ENCODE results near the gene PLGRKT. TPM values are rescaled to one million over a fixed set of nuclear protein-coding genes. Genes with fewer than 3 reads are reported as not detected.

The PLGRKT gene
- total RNA-seq, 2 donors from 2014 or later, result 3.3 to 7.8 TPM

DNA sequence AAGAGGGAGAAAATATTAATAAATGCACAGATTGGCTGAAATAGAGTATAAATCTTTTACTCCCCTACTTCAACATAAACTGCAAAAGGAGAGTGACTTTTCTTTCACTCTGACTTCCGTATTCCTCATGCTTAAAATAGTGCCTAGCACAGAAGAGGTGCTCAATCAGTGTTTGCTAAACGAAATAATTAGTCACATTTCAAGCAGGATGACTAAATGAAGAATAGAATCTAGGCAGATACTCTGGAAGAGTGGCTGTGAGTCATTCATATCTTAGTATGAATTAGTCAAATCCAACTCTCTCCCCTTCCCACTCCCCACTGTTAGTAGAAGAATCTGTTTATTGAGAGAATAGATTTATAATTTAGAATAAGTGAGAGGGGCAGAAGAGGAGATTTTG is 17.5 kb upstream of the PLGRKT start:
- no peak for ATAC-seq
- 54 to 78% methylated on average over 2 of the region's 2 CpGs for WGBS, 2 donors
- Histone ChIP-seq H3K27ac (no peak overlapping the region), H3K4me1 (no peaks in the 10 kb centered on the region), H3K27me3 (no peaks in the 10 kb centered on the region), H3K4me3 (no peak overlapping the region), H3K9me3 (no peaks in the 10 kb centered on the region), H3K36me3 (replicated peaks in 1 of 2; ENCODE audit: insufficient read depth in 1 of 2, low read depth in 2 of 2) (peaks cover 0 to 8% of the 10 kb centered on the region in 2 donors)
- DNase-seq, result no peak
- intact Hi-C loops (cut with DNase I), result no loop called here
- TF ChIP-seq, protein P1, sequence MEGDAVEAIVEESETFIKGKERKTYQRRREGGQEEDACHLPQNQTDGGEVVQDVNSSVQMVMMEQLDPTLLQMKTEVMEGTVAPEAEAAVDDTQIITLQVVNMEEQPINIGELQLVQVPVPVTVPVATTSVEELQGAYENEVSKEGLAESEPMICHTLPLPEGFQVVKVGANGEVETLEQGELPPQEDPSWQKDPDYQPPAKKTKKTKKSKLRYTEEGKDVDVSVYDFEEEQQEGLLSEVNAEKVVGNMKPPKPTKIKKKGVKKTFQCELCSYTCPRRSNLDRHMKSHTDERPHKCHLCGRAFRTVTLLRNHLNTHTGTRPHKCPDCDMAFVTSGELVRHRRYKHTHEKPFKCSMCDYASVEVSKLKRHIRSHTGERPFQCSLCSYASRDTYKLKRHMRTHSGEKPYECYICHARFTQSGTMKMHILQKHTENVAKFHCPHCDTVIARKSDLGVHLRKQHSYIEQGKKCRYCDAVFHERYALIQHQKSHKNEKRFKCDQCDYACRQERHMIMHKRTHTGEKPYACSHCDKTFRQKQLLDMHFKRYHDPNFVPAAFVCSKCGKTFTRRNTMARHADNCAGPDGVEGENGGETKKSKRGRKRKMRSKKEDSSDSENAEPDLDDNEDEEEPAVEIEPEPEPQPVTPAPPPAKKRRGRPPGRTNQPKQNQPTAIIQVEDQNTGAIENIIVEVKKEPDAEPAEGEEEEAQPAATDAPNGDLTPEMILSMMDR (IDR thresholded peaks at IDR 0.05), result no peak
- no peak for TF ChIP-seq POLR2A (IDR thresholded peaks at IDR 0.05)

DNA sequence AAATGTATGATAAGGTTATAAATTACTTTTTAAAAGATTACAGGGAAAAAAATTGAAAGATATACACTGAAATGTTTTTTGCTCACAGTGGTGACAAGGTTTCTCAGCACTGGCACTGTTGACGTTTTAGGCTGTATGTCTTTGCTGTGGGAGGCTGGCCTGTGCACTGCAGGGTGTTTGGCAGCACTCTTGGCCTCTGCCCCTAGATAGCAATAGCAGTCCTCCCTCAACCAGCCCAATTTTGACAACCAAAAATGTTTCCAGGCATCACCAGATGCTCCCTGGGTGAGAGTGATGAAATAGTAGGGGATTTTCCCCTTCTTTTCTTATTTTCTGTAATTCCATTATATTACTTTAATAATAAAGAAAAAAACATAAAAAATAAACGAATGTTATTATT is 15.9 kb upstream of the PLGRKT start:
- Histone ChIP-seq H3K27me3 (no peaks in the 10 kb centered on the region), H3K9me3 (no peaks in the 10 kb centered on the region), H3K27ac (no peak overlapping the region), H3K4me1 (peaks cover 6% of the 10 kb centered on the region), H3K36me3 (replicated peaks in 1 of 2; ENCODE audit: insufficient read depth in 1 of 2, low read depth in 2 of 2) (peaks cover 0 to 8% of the 10 kb centered on the region in 2 donors), H3K4me3 (no peak overlapping the region)
- TF ChIP-seq, protein P1 (IDR thresholded peaks at IDR 0.05), result no peak
- TF ChIP-seq POLR2A (IDR thresholded peaks at IDR 0.05), result no peak
- ATAC-seq, result no peak
- DNase-seq, result no peak
- WGBS, 2 donors, result 67 to 74% methylated on average over 2 of the region's 2 CpGs
- intact Hi-C loops (cut with DNase I), result no loop called here

DNA sequence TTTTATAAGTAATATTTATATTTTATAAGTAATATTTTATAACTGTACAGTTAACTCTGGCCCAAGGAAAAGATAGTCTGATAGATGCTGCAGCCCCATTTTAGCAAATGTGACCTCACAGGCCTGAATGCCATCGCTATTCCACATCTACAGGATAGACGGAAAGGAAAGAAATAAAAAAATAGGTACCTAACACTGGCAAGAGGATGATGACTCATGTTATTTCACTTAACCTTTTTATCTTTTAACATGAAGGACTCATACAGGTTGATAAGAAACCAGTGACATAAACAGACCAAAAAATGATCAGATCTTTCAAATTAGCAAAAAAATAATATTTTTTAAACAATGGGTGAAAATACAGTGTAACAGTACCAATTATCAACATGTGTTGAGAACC is 15.3 kb upstream of the PLGRKT start:
- ATAC-seq (no peak), DNase-seq (no peak)
- Histone ChIP-seq H3K9me3 (no peaks in the 10 kb centered on the region), H3K36me3 (replicated peaks in 1 of 2; ENCODE audit: insufficient read depth in 1 of 2, low read depth in 2 of 2) (peaks cover 0 to 8% of the 10 kb centered on the region in 2 donors), H3K4me1 (peaks cover 6% of the 10 kb centered on the region), H3K4me3 (no peak overlapping the region), H3K27ac (no peak overlapping the region), H3K27me3 (no peaks in the 10 kb centered on the region)
- intact Hi-C loops (cut with DNase I), result no loop called here
- TF ChIP-seq, protein P1 (IDR thresholded peaks at IDR 0.05), result no peak
- no peak for TF ChIP-seq POLR2A (IDR thresholded peaks at IDR 0.05)
- WGBS, 2 donors, result 78 to 89% methylated on average over 2 of the region's 2 CpGs

DNA sequence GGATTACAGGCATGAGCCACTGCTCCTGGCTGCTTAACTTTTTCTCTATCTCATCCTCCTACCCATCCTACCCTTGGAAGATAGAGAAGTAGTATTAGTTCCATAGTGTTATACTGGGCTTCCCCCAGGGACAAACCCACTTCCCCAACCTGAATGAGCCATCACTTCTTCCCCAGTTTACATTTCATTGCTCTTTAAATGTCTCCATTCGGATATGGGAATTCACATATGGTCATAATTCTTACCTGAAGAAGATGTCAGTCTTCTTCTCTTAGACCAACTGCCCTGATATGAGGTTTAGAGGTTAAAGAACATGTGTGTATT is 14.5 kb upstream of the PLGRKT start:
- ATAC-seq (no peak), DNase-seq (no peak)
- peaks cover 6% of the 10 kb centered on the region for H3K4me1 ChIP-seq
- 72 to 89% methylated on average over 1 of the region's 1 CpG for WGBS, 2 donors
- no peaks in the 10 kb centered on the region for H3K27me3 ChIP-seq
- no peak for TF ChIP-seq POLR2A (IDR thresholded peaks at IDR 0.05)
- TF ChIP-seq, protein P1 (IDR thresholded peaks at IDR 0.05), result no peak
- H3K27ac ChIP-seq, result no peak overlapping the region
- peaks cover 0 to 5% of the 10 kb centered on the region in 2 donors for H3K36me3 ChIP-seq (replicated peaks in 1 of 2; ENCODE audit: insufficient read depth in 1 of 2, low read depth in 2 of 2)
- intact Hi-C loops (cut with DNase I), result no loop called here
- no peaks in the 10 kb centered on the region for H3K9me3 ChIP-seq
- no peak overlapping the region for H3K4me3 ChIP-seq

DNA sequence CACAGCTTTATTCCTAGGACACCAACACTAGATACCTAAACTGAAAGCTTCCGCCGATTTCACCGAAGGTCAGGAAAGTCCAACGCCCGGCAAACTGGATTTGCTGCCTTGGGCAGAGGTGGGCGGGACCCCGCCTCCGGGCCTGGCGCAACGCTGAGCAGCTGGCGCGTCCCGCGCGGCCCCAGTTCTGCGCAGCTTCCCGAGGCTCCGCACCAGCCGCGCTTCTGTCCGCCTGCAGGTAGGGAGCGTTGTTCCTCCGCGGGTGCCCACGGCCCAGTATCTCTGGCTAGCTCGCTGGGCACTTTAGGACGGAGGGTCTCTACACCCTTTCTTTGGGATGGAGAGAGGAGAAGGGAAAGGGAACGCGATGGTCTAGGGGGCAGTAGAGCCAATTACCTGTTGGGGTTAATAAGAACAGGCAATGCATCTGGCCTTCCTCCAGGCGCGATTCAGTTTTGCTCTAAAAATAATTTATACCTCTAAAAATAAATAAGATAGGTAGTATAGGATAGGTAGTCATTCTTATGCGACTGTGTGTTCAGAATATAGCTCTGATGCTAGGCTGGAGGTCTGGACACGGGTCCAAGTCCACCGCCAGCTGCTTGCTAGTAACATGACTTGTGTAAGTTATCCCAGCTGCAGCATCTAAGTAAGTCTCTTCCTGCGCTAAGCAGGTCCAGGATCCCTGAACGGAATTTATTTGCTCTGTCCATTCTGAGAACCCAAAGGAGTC is 12.8 kb upstream of the PLGRKT start, which contains the start of gene CD274:
Gene CD274 (plus strand): TSS at position 184 of the 733 bp plus-strand sequence. CDS start 5,572 bp downstream, outside the sequence.
- H3K9me3 ChIP-seq, result no peaks in the 10 kb centered on the region
- DNase-seq (peak; percentile 94 to 96 (median 96)), ATAC-seq (peak; percentile 100)
- no peaks in the 10 kb centered on the region for H3K36me3 ChIP-seq (replicated peaks in 1 of 2; ENCODE audit: insufficient read depth in 1 of 2, low read depth in 2 of 2)
- H3K4me1 ChIP-seq, result peaks cover 6% of the 10 kb centered on the region
- WGBS, 2 donors, result 1 to 2% methylated on average over 25 to 36 of the region's 36 CpGs
- peak within 1 kb of the TSS; percentile 52 to 92 (median 78) for H3K27ac ChIP-seq
- intact Hi-C loops (cut with DNase I), result no loop called here
- H3K4me3 ChIP-seq, result peak within 1 kb of the TSS; percentile 59 to 62
- no peaks in the 10 kb centered on the region for H3K27me3 ChIP-seq
- TF ChIP-seq, protein P1 (IDR thresholded peaks at IDR 0.05), result peak; percentile 46 to 86 (median 72)
- TF ChIP-seq POLR2A (IDR thresholded peaks at IDR 0.05), result peak; percentile 69 to 82 (median 81)

Data from body of pancreas (tissue), 4 donors.